BE2C (cell line): Measurements from ENCODE around the gene PIGT.

ENCODE experiments used
- DNase-seq: peaks from one replicate; pipeline ENCODE4 v3.0.0-alpha.2; 2020
- H3K27me3 ChIP-seq: fragments of 250-450 bp; sonication (Bioruptor Pico); 2 replicates; pipeline ENCODE4 v1.5.1; 2020; ENCODE audit warnings: mild to moderate bottlenecking
- H3K36me3 ChIP-seq: fragments of 250-450 bp; sonication (Bioruptor Pico); 2 replicates; pipeline ENCODE4 v1.5.1; 2020; ENCODE audit warnings: mild to moderate bottlenecking
- H3K4me1 ChIP-seq: fragments of 250-450 bp; sonication (Bioruptor Pico); 2 replicates; pipeline ENCODE4 v1.5.1; 2020
- H3K4me3 ChIP-seq: 2 replicates; pipeline ENCODE4 v1.5.1; 2011; ENCODE audit warnings: low read depth, low read length
- H3K9me3 ChIP-seq: fragments of 250-450 bp; sonication (Bioruptor Pico); 2 replicates; pipeline ENCODE4 v1.5.1; 2020
- CTCF ChIP-seq: IDR thresholded peaks from 2 replicates; pipeline ENCODE4 v1.5.1; 2012; ENCODE audit warnings: mild to moderate bottlenecking, low read depth, low read length

The PIGT gene

GRCh38 chr20:45392733-45393132 lies 23.2 kb upstream of the PIGT start:
- H3K36me3 ChIP-seq: no peaks in the 10 kb centered on the region
- no peak for DNase-seq
- H3K4me3 ChIP-seq: no peak overlapping the region
- 0 out of 2 replicates have a peak, but pooled peaks have one; percentile 17 for TF ChIP-seq CTCF
- H3K27me3 ChIP-seq: no peaks in the 10 kb centered on the region
- H3K4me1 ChIP-seq: no peaks in the 10 kb centered on the region
- no peaks in the 10 kb centered on the region for H3K9me3 ChIP-seq

GRCh38 chr20:45394221-45395113 lies 21.5 kb upstream of the PIGT start:
- Histone ChIP-seq H3K27me3 (no peaks in the 10 kb centered on the region), H3K4me3 (no peak overlapping the region), H3K36me3 (no peaks in the 10 kb centered on the region), H3K9me3 (no peaks in the 10 kb centered on the region), H3K4me1 (no peaks in the 10 kb centered on the region)
- DNase-seq: no peak
- TF ChIP-seq CTCF: no peak

GRCh38 chr20:45395114-45395415 lies 20.9 kb upstream of the PIGT start:
- no peak overlapping the region for H3K4me3 ChIP-seq
- no peaks in the 10 kb centered on the region for H3K36me3 ChIP-seq
- no peaks in the 10 kb centered on the region for H3K9me3 ChIP-seq
- no peak for TF ChIP-seq CTCF
- H3K4me1 ChIP-seq: no peaks in the 10 kb centered on the region
- no peaks in the 10 kb centered on the region for H3K27me3 ChIP-seq
- no peak for DNase-seq

- no peak for TF ChIP-seq CTCF
- H3K4me1 ChIP-seq: no peaks in the 10 kb centered on the region
These were observed 16.9 kb upstream of the PIGT start for GRCh38 chr20:45399018-45399417.

GRCh38 chr20:45400346-45401031 lies 15.5 kb upstream of the PIGT start:
- Histone ChIP-seq H3K27me3 (peaks cover 1% of the 10 kb centered on the region), H3K4me1 (no peaks in the 10 kb centered on the region), H3K36me3 (no peaks in the 10 kb centered on the region), H3K4me3 (no peak overlapping the region), H3K9me3 (0 out of 2 replicates have a peak, but pooled peaks cover 3% of the 10 kb centered on the region)
- no peak for DNase-seq
- no peak for TF ChIP-seq CTCF

More at GRCh38 chr20:45399018-45399417, 16.9 kb upstream of the PIGT start:
- no peaks in the 10 kb centered on the region for H3K27me3 ChIP-seq
- no peaks in the 10 kb centered on the region for H3K36me3 ChIP-seq
- H3K4me3 ChIP-seq: no peak overlapping the region
- 0 out of 2 replicates have a peak, but pooled peaks cover 3% of the 10 kb centered on the region for H3K9me3 ChIP-seq
- DNase-seq: no peak

- peaks cover 22% of the 10 kb centered on the region for H3K27me3 ChIP-seq
- H3K36me3 ChIP-seq: no peaks in the 10 kb centered on the region
- no peaks in the 10 kb centered on the region for H3K4me1 ChIP-seq
- DNase-seq: no peak
- TF ChIP-seq CTCF: no peak
- 0 out of 2 replicates have a peak, but pooled peaks cover 3% of the 10 kb centered on the region for H3K9me3 ChIP-seq
- H3K4me3 ChIP-seq: no peak overlapping the region
These were observed 13.0 kb upstream of the PIGT start for GRCh38 chr20:45402946-45403345.
